Measurements from ENCODE around the gene YWHAG.
"Not testable (repeated sequence)": the region's sequence is repeated elsewhere in the genome, so short reads cannot be mapped to it uniquely, and the experiment has no call there.

YWHAG gene

DNA sequence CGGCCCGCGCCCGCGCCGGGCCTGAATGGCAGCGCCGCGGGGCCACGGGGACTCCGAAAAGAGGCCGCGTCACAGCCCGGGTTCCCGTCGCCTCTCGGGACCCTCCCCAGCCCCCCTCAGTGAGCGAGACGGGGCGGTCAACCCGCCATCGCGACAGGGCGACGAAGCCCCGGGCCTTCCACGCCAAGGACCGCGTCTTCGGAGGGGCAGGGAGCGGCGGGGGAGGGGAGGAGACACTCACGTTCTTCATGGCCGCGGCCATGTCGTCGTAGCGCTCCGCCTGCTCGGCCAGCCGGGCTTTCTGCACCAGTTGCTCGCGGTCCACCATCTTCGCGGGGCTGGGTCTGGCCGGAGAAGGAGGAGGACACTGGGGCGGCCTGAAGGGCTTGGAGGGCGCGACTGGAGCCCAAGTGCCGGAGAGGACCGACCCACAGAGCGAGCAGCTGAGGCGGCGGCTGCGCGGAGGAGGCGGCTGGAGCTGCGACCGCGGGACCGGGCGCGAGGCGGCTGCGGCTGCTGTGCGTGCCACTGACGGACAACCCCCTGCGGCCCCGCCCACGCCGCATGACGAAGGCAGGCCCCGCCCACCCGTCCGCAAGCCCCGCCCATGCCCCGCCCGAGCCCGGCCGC lies at the start of gene YWHAG:
YWHAG (minus strand) TSS at position 511 of the 630 bp plus-strand sequence; CDS start at position 328, 183 bp downstream.
- peak; percentile 82 to 91 for DNase-seq

DNA sequence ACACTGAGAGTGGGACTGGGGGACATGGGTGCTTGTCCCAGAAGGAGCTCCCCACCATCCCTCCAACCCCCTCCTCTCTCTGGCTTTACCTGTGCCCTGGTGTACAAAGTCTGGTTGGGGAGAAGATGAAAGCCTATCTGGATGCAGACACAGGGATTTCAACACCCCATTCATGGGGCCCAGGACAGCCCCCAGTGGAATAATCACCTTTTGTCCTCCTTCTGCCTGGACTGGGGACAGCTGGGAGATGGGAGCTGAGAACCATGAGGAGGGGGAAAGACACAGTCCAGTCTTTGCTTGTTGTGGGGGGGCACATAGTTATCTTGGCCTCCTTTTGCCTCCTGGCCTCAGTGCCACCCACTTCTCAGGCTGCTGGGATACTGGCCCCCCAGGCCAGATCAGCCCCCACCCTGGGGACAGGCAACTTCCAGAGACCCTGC lies 49.4 kb upstream of the YWHAG start:
- DNase-seq: no peak

DNA sequence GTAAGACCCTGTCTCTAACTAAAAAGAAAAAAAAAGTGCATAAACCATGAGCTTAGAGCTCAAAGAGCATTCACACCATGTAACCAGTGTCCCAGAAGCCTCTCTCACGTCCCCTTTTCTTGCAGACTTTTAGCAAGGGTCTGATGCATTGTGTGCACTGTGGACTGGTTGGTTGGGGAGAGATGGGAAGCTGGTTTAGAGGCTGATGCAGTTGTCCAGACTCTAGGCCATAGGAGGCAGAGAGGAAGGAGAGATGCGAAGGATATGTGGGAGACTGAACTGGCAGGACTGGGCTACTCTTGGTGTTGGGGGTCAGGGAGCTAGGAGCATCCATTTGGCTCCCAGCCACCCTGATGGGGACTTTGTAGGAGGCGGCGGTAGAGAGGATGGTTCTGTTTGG lies 48.9 kb upstream of the YWHAG start:
- no peak for DNase-seq

DNA sequence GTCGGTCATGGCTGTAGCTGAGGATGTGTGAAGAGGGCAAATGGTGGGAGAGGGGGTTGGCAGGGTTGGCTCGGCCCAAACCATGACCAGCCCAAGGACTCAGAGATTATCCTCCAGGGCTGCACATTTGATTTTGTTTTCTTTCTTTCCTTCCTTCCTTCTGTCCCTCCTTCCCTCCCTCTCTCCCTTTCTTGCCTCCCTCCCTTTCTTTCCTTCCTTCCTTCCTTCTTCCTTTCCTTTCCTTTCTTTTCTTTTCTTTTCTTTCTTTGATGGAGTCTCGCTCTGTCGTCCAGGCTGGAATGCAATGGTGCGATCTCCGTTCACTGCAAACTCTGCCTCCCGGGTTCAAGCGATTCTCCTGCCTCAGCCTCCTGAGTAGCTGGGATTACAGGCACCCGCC lies 46.9 kb upstream of the YWHAG start:
- DNase-seq: no peak

DNA sequence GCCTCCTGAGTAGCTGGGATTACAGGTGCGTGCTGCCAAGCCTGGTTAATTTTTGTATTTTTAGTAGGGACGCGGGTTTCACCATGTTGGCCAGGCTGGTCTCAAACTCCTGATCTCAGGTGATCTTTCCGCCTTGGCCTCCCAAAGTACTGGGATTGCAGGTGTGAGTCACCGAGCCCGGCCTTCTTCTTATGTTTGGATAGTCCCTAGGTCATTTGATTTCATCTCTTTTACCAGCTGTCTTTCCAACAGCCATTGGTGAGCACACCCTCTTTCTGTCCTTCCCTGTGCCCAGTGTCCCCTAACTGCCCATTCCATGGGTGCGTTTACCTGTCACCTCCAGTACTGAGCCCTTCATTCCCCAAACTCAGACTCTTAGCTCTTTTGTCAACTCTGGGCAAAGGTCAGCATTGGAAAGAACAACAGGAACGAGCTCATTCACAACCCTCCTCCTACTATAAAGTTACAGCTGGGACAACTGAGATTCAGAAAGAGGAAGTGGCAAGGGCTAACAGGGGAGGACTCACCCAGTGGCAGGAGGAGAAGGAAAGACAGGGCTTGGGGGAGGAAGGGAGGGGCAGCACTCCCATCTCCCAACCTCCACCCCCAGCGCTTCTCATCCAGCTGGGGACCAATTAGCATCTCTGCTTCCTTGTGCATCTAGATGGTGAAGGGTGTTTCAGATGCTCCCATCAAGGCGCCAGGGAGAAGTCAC lies 45.1 kb upstream of the YWHAG start:
- DNase-seq: no peak

DNA sequence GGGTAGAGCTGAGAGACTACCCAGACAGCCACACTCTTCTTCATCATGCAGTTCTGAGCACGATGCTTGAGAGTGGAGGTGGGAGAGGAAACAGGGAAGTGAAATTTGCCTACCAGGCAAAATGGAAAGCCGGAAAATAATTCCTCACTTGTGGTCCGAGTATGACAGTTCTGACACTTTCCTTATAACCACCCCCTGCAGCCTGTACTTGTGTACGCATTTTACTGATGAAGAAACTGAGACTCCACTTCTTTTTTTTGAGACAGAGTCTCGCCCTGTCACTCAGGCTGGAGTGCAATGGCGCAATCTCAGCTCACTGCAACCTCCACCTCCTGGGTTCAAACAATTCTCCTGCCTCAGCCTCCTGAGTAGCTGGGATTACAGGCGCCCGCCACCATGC lies 44.3 kb upstream of the YWHAG start:
- DNase-seq: not testable (repeated sequence)

DNA sequence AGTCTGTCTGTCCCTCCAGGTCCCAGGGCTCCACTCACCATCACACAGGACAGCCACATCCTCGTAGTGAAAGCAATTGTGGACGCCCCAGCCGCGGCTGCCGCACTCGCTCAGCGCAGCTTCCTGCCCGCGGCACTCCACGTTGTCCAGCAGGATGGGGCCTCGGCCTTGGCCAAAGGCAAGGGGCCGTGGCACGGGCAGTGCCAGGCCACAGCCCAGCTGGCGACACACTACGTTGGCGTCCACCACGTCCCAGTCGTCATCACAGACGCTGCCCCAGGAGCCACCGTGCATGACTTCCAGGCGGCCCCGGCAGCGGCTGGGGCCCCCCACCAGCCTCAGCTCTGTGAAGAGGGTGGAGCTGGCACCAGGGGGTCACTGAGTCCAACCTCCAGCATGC lies 41.5 kb upstream of the YWHAG start:
- no peak for DNase-seq

DNA sequence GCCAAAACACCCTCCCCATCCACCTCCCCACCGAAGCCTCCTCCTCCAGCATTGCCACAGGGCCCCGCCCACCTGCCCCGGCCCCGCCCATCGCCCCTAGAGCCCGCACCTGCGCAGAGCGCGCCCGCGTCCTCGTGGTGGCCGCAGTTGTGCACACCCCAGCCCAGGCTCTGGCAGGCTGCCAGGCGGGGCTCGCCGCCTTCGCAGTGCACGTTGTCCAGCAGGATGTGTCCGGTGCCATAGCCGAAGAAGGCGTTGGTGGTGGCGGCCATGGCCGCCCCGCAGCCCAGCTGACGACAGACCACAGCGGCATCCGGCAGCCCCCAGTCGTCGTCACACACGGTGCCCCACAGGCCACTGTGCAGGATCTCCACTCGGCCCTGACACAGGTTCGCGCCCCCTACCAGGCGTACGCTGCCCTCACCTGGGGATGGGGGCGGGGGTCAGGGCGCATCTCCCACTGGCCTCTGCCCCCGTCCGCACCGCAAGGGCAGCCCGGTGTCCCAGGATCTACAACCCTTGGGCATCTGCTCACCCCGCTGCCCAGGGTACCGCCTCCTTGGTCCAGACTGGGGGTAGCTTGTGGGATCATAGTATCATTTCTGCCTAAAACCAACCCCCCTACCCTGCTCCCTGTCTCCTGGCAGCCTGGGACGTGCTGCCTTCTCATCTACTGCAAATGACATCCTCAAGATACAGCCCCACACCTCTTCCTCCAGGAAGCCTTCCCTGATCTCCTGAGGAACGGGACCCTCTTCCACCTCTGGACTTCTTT lies 38.8 kb upstream of the YWHAG start:
- DNase-seq: peak; percentile 84 to 85

DNA sequence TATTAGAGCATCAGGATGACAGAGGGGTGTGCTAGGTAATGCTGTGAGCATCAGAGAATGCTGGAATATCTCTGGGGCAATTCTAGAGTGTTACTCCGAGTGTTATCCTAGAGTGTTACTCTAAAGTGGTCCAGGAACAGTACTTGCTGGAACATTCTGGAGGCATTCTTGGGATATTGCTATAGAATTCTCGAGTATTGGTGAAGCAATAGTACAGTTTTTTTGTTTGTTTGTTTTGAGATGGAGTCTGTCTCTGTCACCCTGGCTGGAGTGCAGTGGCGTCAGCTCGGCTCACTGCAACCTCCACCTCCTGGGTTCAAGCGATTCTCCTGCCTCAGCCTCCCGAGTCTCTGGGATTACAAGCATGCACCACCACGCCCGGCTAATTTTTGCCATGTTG lies 38.1 kb upstream of the YWHAG start:
- DNase-seq: no peak

DNA sequence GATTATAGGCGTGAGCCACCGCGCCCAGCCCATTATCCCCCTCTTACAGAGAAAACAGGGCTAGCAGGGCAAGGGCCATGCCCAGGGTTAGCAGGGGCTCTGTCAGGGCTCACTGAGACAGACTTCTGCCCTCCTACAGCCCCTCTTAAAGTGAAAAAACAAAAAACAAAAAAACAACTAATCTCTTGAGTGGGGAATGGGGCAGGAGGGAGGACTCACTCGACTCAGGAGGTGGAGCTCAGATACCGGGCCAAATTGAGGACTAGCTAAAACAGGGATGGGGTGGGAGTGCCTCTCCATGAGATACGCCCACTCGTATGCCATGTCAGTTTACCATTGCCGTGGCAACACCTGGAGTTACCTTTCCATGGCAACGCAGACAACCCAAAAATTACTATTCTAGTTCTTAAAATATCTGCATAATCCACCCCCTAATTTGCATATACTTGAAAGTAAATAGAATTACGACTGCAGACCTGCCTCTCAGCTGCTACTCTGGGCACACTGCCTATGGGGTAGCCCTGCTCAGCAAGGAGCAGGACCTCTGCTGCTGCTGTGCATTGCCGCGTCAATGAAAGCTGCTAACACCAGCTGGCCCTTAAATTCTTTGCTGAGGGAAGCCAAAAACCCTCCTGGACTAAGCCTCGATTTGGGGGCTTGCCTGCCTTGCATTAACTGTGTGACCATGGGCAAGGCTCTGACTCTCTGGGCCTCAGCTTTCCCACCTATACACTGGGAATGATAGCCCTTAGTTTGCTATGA lies 37.4 kb upstream of the YWHAG start:
- DNase-seq: no peak

DNA sequence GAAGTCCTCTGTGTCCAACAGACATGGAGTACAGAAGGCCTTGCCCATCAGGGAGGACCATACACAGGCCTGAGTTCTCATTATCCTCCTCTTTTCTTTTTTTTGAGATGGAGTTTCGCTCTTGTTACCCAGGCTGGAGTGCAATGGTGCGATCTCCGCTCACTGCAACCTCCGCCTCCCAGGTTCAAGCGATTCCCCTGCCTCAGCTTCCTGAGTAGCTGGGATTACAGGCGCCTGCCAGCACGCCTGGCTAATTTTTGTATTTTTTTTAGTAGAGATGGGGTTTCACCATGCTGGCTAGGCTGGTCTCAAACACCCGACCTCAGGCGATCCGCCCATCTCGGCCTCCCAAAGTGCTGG lies 36.8 kb upstream of the YWHAG start:
- not testable (repeated sequence) for DNase-seq

DNA sequence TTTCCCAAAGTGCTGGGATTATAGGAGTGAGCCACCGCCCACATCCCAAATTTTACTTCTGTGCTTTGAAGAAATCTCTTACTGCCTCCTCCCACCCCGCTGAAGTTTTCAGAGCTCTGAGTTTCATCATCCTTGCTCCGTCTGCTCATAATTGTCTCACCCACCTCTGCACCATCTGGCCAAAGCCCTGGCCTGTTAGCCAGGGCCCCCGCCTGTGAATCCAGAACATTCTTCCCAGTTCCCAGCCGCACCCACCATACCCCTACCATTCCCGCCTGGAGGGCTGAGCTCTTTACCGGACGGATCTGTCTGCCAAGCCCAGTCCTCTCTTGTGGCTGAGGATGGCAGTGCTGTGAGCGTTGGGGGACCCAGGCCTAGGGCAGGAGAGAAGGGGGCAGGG lies 36.2 kb upstream of the YWHAG start:
- DNase-seq: no peak

DNA sequence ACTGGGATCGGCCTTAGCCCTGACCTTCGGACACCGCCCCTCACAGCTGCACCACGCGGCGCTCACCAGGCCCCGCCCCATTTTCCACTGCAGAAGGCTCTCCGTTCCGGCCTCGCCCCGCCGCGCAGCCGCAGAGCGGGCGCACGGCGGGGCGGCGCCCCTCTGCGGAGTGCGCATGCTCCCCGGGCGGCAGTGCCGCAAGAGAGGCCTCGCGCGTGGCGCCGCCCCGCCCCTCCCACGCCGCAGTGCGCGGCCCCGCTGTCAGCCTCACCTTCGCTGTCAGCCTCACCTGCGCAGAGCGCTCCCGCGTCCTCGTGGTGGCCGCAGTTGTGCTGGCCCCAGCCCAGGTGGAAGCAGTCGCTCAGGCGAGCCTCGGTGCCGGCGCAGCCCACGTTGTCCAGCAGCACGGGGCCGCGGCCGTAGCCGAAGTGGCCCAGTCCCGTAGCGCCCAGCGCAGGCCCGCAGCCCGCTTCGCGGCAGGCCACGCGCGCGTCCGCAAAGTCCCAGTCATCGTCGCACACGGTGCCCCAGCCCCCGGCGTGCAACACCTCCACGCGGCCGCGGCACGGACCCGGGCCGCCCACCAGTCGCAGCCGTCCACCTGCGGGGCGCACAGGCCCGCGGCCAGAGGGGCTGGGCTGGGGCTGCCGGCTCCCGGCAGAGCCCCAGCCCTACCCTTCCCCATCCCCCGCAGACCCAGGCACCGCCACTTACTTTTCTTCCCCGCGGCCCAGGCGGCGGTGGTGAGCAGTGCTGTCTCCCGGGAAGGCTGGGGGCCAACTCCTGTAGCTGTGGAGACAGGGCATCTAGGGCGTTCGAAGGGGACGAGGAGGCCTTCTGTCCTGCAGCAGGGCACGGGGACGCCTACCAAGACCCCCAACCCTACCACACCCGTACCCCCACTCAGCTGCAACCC lies 34.6 kb upstream of the YWHAG start:
- peak; percentile 91 to 93 for DNase-seq

DNA sequence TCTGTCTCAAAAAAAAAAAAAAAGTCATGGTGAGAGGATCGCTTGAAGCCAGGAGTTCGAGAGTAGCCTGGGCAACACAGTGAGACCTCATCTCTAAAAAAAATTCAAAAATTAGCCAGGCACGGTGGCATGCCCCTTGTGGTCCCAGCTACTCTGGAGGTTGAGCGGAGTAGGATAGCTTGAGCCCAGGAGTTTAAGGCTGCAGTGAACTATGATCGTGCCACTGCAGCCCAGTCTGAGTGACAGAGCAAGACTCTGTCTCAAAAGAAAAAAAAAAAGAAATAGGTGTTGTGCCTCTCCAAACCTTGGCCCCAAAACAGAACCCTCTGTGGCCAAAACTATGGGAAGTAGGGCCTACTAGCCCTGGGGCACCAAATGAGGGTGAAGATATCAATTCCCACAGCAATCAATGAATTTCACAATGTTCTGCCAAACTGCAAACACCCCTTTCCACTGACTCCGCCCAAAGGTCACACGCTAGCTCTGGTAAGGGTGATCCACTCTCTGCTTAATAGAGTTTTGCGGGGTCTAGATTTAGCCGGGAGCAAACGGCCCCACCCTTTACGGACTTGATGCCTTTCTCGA lies 33.8 kb upstream of the YWHAG start:
- DNase-seq: no peak

DNA sequence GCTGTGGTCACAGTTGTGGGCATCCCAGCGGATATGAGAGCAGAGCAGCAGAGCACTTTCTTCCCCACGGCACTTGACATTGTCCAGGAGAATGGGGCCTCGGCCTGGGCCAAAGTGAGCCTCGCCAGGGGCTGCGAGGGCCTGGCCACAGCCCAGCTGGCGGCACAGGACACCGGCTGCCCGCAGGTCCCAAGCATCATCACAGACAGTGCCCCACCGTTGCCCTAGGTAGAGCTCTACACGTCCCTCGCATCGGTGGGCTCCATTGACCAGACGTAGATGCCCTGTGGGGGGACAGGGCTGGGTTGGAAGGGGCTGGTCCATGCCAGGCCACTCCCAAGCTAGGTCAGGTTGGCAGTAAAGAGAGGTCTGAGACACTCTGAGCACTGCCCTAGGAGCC lies 31.3 kb upstream of the YWHAG start:
- DNase-seq: no peak

DNA sequence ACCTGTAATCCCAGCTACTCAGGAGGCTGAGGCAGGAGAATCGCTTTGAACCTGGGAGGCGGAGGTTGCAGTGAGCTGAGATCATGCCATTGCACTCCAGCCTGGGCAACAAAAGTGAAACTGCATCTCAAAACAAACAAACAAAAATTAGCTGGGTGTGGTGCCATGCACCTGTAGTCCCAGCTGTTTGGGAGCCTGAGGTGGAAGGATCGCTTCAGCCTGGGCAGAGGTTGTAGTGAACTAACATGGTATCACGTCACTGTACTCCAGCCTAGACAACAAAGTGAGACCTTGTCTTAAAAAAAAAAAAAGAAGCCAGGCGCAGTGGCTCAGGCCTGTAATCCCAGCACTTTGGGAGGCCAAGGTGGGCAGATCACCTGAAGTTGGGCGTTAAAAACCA lies 29.0 kb upstream of the YWHAG start:
- not testable (repeated sequence) for DNase-seq

DNA sequence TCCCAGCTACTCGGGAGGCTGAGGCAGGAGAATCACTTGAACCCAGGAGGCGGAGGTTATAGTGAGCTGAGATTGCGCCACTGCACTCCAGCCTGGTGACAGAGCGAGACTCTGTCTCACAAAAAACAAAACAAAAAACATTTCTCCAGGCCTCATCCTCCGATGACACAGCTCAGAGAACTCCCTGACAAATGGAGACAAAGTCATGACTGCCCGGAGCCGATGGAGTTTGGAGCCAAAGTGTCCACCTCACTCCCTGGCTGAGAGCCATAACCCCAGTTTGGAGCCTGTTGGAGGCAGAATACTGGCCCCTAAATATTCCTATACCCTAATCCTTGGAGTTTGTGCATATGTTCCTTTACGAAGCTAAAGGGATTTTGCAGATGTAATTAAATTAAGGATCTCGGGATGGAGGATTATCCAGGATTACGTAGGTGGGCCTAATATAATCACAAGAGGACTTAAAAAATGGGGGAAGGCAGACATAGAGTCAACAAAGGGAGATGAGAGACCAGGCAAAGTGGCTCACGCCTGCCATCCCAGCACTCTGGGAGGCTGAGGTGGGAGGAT lies 28.0 kb upstream of the YWHAG start:
- DNase-seq: no peak

DNA sequence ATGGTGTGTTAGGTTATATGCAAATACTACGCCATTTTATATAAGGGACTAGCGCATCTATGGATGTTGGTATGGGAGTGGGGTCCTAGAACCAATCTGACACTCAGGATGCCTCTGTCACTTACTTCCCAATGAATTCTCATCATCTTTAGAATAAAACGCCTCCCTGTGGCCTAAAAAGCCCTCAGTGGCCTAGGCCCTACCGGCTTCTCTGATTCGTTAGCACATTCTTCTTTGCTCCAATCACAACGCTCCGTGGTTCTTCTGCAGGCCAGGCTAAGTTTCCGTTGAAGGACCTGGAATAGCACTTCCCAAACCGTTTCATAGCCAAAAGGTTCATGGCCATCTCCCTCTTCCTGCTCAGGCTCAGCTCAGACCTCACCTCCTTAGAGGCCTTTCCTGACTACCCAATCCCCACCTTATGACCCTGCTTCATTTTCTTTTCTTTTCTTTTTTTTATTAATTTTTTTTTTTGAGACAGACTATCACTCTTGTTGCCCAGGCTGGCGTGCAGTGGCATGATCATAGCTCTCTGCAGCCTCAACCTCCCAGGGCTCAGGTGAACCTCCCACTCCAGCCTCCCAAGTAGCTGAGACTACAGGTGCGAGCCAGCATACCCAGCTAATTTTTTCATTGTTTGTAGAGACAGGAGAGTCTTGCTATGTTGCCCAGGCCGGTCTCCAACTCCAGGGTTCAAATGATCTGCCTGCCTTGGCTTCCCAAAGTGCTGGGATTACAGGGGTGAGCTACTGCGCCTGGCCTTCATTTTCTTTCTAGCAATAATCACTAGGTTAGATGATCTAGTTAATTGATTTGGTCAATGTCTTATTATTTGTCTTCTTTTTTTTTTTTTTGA lies 24.5 kb upstream of the YWHAG start:
- no peak for DNase-seq

DNA sequence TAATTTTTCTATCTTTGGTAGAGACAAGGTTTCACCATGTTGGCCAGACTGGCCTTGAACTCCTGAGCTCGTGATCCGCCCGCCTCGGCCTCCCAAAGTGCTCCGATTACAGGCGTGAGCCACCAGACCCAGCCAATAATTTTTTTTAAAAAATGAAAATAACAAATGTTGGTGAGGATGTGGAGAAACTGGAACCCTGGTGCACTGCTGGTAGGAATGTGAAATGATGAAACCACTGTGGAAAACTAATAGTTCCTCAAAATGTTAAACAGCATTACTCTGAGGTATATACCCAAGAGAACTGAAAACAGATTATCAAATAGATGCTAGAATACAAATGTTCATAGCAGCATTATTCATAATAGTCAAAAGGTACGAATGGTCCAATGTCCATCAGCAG lies 23.0 kb upstream of the YWHAG start:
- no peak for DNase-seq

DNA sequence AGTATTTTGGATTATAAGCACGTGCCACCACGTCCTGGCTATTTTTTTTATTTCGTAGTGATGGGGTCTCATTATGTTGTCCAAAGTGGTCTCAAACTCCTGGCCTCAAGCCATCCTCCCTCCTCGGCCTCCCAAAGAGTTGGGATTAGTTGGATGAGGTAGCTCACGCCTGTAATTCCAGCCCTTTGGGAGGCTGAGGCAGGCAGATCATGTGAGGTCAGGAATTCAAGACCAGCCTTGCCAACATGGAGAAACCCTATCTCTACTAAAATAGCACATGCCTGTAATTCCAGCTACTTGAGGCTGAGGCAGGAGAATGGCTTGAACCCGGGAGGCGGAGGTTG lies 21.8 kb upstream of the YWHAG start:
- no peak for DNase-seq
